ENCODE measurements around the gene ALX1. TPM values are rescaled to one million over a fixed set of nuclear protein-coding genes. Genes with fewer than 3 reads are reported as not detected.

The ALX1 gene
- total and polyA plus RNA-seq, 2 experiments from 2014 or later, result 3.4 to 3.8 TPM

GRCh38 chr12:85277191-85277590 is 2.8 kb upstream of the ALX1 start:
- Histone ChIP-seq H3K36me3 (replicated peaks; ENCODE audit: insufficient read depth, low read depth) (no peaks in the 10 kb centered on the region), H3K4me1 (ENCODE audit: insufficient read depth) (no peaks in the 10 kb centered on the region), H3K27me3 (peaks cover 40% of the 10 kb centered on the region), H4K20me1 (ENCODE audit: insufficient read depth, poor library complexity, severe bottlenecking) (no peaks in the 10 kb centered on the region), H3K9me2 (replicated peaks; ENCODE audit: insufficient read depth) (no peaks in the 10 kb centered on the region), H3K79me2 (peaks cover 2% of the 10 kb centered on the region), H2AFZ (no peak overlapping the region), H3K4me2 (no peak overlapping the region), H3K4me3 (no peak overlapping the region), H3K9me3 (ENCODE audit: low read depth) (no peaks in the 10 kb centered on the region), H3K27ac (no peak overlapping the region)
- TF ChIP-seq CTCF (IDR thresholded peaks at IDR 0.05; ENCODE audit: poor library complexity), result no peak
- no peak for TF ChIP-seq EZH2phosphoT487 (IDR thresholded peaks at IDR 0.05; ENCODE audit: low read depth, severe bottlenecking, unreplicated experiment)
- no peak for TF ChIP-seq EZH2 (IDR thresholded peaks at IDR 0.05; ENCODE audit: borderline replicate concordance)
- 70% methylated on average over 3 of the region's 3 CpGs for WGBS (ENCODE audit: low lambda C conversion rate, missing lambda C conversion rate)
- no peak for DNase-seq (ENCODE audit: low spot score)

GRCh38 chr12:85277900-85278597 is 2.0 kb upstream of the ALX1 start:
- WGBS (ENCODE audit: low lambda C conversion rate, missing lambda C conversion rate), result 72% methylated on average over 30 of the region's 30 CpGs

GRCh38 chr12:85278598-85279448 is 1.2 kb upstream of the ALX1 start:
- Histone ChIP-seq H3K79me2 (peaks cover 8% of the 10 kb centered on the region), H2AFZ (peak overlapping the region; percentile 83), H3K27ac (peak overlapping the region; percentile 95), H4K20me1 (ENCODE audit: insufficient read depth, poor library complexity, severe bottlenecking) (no peaks in the 10 kb centered on the region), H3K36me3 (replicated peaks; ENCODE audit: insufficient read depth, low read depth) (no peaks in the 10 kb centered on the region), H3K9me3 (ENCODE audit: low read depth) (no peaks in the 10 kb centered on the region), H3K4me3 (peak overlapping the region; percentile 71), H3K27me3 (peaks cover 34% of the 10 kb centered on the region), H3K4me1 (ENCODE audit: insufficient read depth) (no peaks in the 10 kb centered on the region), H3K9me2 (replicated peaks; ENCODE audit: insufficient read depth) (no peaks in the 10 kb centered on the region), H3K4me2 (peak overlapping the region; percentile 80)
- TF ChIP-seq EZH2phosphoT487 (IDR thresholded peaks at IDR 0.05; ENCODE audit: low read depth, severe bottlenecking, unreplicated experiment) (no peak), CTCF (IDR thresholded peaks at IDR 0.05; ENCODE audit: poor library complexity) (no peak), EZH2 (IDR thresholded peaks at IDR 0.05; ENCODE audit: borderline replicate concordance) (no peak)
- WGBS (ENCODE audit: low lambda C conversion rate, missing lambda C conversion rate), result 52% methylated on average over 37 of the region's 37 CpGs
- DNase-seq (ENCODE audit: low spot score), result no peak

More at GRCh38 chr12:85277900-85278597, 2.0 kb upstream of the ALX1 start:
- Histone ChIP-seq H3K27ac (peak overlapping the region; percentile 95), H3K36me3 (replicated peaks; ENCODE audit: insufficient read depth, low read depth) (no peaks in the 10 kb centered on the region), H3K4me1 (ENCODE audit: insufficient read depth) (no peaks in the 10 kb centered on the region), H3K9me2 (replicated peaks; ENCODE audit: insufficient read depth) (no peaks in the 10 kb centered on the region), H3K4me2 (no peak overlapping the region), H3K79me2 (peaks cover 8% of the 10 kb centered on the region), H2AFZ (no peak overlapping the region), H3K9me3 (ENCODE audit: low read depth) (no peaks in the 10 kb centered on the region), H3K27me3 (peaks cover 40% of the 10 kb centered on the region), H3K4me3 (no peak overlapping the region), H4K20me1 (ENCODE audit: insufficient read depth, poor library complexity, severe bottlenecking) (no peaks in the 10 kb centered on the region)
- no peak for TF ChIP-seq EZH2 (IDR thresholded peaks at IDR 0.05; ENCODE audit: borderline replicate concordance)
- TF ChIP-seq EZH2phosphoT487 (IDR thresholded peaks at IDR 0.05; ENCODE audit: low read depth, severe bottlenecking, unreplicated experiment), result no peak
- TF ChIP-seq CTCF (IDR thresholded peaks at IDR 0.05; ENCODE audit: poor library complexity), result no peak
- DNase-seq (ENCODE audit: low spot score), result no peak
